Neural cell (in vitro differentiated cells): ENCODE results near the gene HADHB. TPM values are rescaled to one million over a fixed set of nuclear protein-coding genes. Genes with fewer than 3 reads are reported as not detected.
"Not testable (repeated sequence)": the region's sequence is repeated elsewhere in the genome, so short reads cannot be mapped to it uniquely, and the experiment has no call there.

ENCODE experiments used
- H2AFZ ChIP-seq: fragments of 200-600, 300-800 bp; sonication (generic), shearing (Covaris generic); 2 replicates; pipeline ENCODE4 v1.6.0; 2014; ENCODE audit warnings: low read depth, mild to moderate bottlenecking, antibody characterized with exemption, low read length, moderate library complexity
- H3F3A ChIP-seq: fragments of 200-600 bp; shearing (Covaris generic); 2 replicates; pipeline ENCODE4 v1.6.1; 2016; ENCODE audit warnings: mild to moderate bottlenecking, moderate library complexity, mixed read lengths, antibody characterized with exemption, low read length; ENCODE audit not compliant: insufficient read depth, poor library complexity, severe bottlenecking
- H3K27ac ChIP-seq: fragments of 200-600, 300-800 bp; sonication (generic), shearing (Covaris generic); 2 replicates; pipeline ENCODE4 v1.5.1; 2014; ENCODE audit warnings: mild to moderate bottlenecking, low read length, moderate library complexity
- H3K27me3 ChIP-seq: fragments of 300-800, 200-600 bp; sonication (generic), shearing (Covaris generic); 2 replicates; pipeline ENCODE4 v1.6.0; 2014; ENCODE audit warnings: mild to moderate bottlenecking, low read depth, low read length, moderate library complexity; ENCODE audit not compliant: insufficient read depth
- H3K36me3 ChIP-seq: fragments of 300-800, 200-600 bp; sonication (generic), shearing (Covaris generic); 2 replicates; pipeline ENCODE4 v1.5.1; 2014; ENCODE audit warnings: mild to moderate bottlenecking, antibody characterized with exemption, low read length, moderate library complexity; ENCODE audit not compliant: insufficient read depth
- H3K4me2 ChIP-seq: fragments of 300-800, 200-600 bp; sonication (generic), shearing (Covaris generic); 2 replicates; pipeline ENCODE4 v1.6.0; 2014; ENCODE audit warnings: mild to moderate bottlenecking, low read length
- H3K4me3 ChIP-seq: fragments of 300-800, 200-600 bp; sonication (generic), shearing (Covaris generic); 2 replicates; pipeline ENCODE4 v1.5.1; 2014; ENCODE audit warnings: mild to moderate bottlenecking, low read length, moderate library complexity
- H3K79me2 ChIP-seq: fragments of 200-600 bp; shearing (Covaris generic); replicated peaks from 2 replicates; pipeline ENCODE4 v1.6.0; 2014; ENCODE audit warnings: mild to moderate bottlenecking, low read length, moderate library complexity; ENCODE audit not compliant: insufficient read depth
- H3K9ac ChIP-seq: fragments of 300-800, 200-600 bp; sonication (generic), shearing (Covaris generic); 2 replicates; pipeline ENCODE4 v1.6.1; 2016; ENCODE audit warnings: mild to moderate bottlenecking, low read length, mixed read lengths
- H3K9me2 ChIP-seq: fragments of 200-600 bp; shearing (Covaris generic); 2 replicates; pipeline ENCODE4 v1.6.1; 2016; ENCODE audit warnings: mild to moderate bottlenecking, low read length, mixed read lengths; ENCODE audit not compliant: insufficient read depth
- H3K9me3 ChIP-seq: fragments of 200-600, 300-800 bp; sonication (generic), shearing (Covaris generic); 2 replicates; pipeline ENCODE4 v1.6.1; 2016; ENCODE audit warnings: mild to moderate bottlenecking, mixed run types, low read length, moderate library complexity, mixed read lengths
- H4K20me1 ChIP-seq: fragments of 200-600 bp; shearing (Covaris generic); 2 replicates; pipeline ENCODE4 v1.6.1; 2016; ENCODE audit warnings: mild to moderate bottlenecking, mixed run types; ENCODE audit not compliant: insufficient read depth
- CTCF ChIP-seq: fragments of 450-650 bp; IDR thresholded peaks from 2 replicates; pipeline ENCODE4 v1.5.1; 2014; ENCODE audit warnings: antibody characterized with exemption, mild to moderate bottlenecking, moderate library complexity; ENCODE audit not compliant: poor library complexity, severe bottlenecking
- EP300 ChIP-seq: fragments of 450-650 bp; conservative IDR thresholded peaks from 2 replicates; pipeline ENCODE4 v1.6.1; 2014; ENCODE audit warnings: antibody characterized with exemption, mild to moderate bottlenecking, moderate library complexity; ENCODE audit not compliant: poor library complexity, severe bottlenecking
- EZH2 ChIP-seq: fragments of 200-600, 300-800 bp; shearing (Covaris generic), sonication (generic); IDR thresholded peaks from 2 replicates; pipeline ENCODE4 v1.6.1; 2014; ENCODE audit warnings: antibody characterized with exemption, low read length, borderline replicate concordance, mild to moderate bottlenecking; ENCODE audit not compliant: insufficient read depth, poor library complexity, severe bottlenecking
- MXI1 ChIP-seq: fragments of 450-650 bp; conservative IDR thresholded peaks from 2 replicates; pipeline ENCODE4 v1.6.1; 2014; ENCODE audit warnings: antibody characterized with exemption, mild to moderate bottlenecking; ENCODE audit not compliant: poor library complexity, severe bottlenecking
- POLR2AphosphoS5 ChIP-seq: IDR thresholded peaks from 2 replicates; pipeline ENCODE4 v1.6.1; 2012
- RAD21 ChIP-seq: fragments of 450-650 bp; conservative IDR thresholded peaks from 2 replicates; pipeline ENCODE4 v1.6.1; 2014; ENCODE audit warnings: antibody characterized with exemption, mild to moderate bottlenecking, moderate library complexity
- REST ChIP-seq: IDR thresholded peaks from 2 replicates; pipeline ENCODE4 v1.6.1; 2012; ENCODE audit warnings: borderline replicate concordance
- SMC3 ChIP-seq: fragments of 450-650 bp; conservative IDR thresholded peaks from 2 replicates; pipeline ENCODE4 v1.6.1; 2014; ENCODE audit warnings: antibody characterized with exemption, mild to moderate bottlenecking, moderate library complexity; ENCODE audit not compliant: poor library complexity
- TAF1 ChIP-seq: IDR thresholded peaks from 2 replicates; pipeline ENCODE4 v1.6.1; 2012; ENCODE audit warnings: low read depth
- polyA plus RNA-seq: library from polyadenylated mRNA; depleted of rRNA; stranded (reverse); fragments of >200 nt; gene quantifications from 2 replicates; pipeline ENCODE4 v1.2.3, GENCODE V29; 2014

The HADHB gene
- polyA plus RNA-seq, 1 donor from 2014 or later: 30.5 TPM

GRCh38 chr2:26327291-26328272 is 82.8 kb downstream of the HADHB start:
- H3F3A ChIP-seq: no peaks in the 10 kb centered on the region
- no peaks in the 10 kb centered on the region for H3K9me2 ChIP-seq
- TF ChIP-seq EP300 (no peak), TAF1 (no peak), RAD21 (no peak), MXI1 (no peak), CTCF (no peak), EZH2 (no peak), POLR2AphosphoS5 (no peak), SMC3 (no peak), REST (no peak)

GRCh38 chr2:26329083-26329482 is 84.3 kb downstream of the HADHB start:
- not testable (repeated sequence) for H3K27me3 ChIP-seq, H3K36me3 ChIP-seq, H3K27ac ChIP-seq, H3K9me3 ChIP-seq, H3K4me2 ChIP-seq, H2AFZ ChIP-seq, H4K20me1 ChIP-seq, H3K4me3 ChIP-seq, H3K79me2 ChIP-seq, H3F3A ChIP-seq, H3K9me2 ChIP-seq, H3K9ac ChIP-seq

More at GRCh38 chr2:26327291-26328272, 82.8 kb downstream of the HADHB start:
- H3K27ac ChIP-seq: no peak overlapping the region
- H3K9me3 ChIP-seq: no peaks in the 10 kb centered on the region
- no peaks in the 10 kb centered on the region for H3K79me2 ChIP-seq
- no peak overlapping the region for H2AFZ ChIP-seq
- no peaks in the 10 kb centered on the region for H3K27me3 ChIP-seq
- no peak overlapping the region for H3K4me3 ChIP-seq
- no peaks in the 10 kb centered on the region for H3K36me3 ChIP-seq
- no peak overlapping the region for H3K4me2 ChIP-seq
- no peak overlapping the region for H3K9ac ChIP-seq
- no peaks in the 10 kb centered on the region for H4K20me1 ChIP-seq
